Naive thymus-derived CD4-positive, alpha-beta T cell (primary cell): ENCODE measurements around the gene ULK1. TPM values are rescaled to one million over a fixed set of nuclear protein-coding genes. Genes with fewer than 3 reads are reported as not detected.
A peak's percentile ranks its signal among the peaks of the same experiment; 100 is the strongest.

Source experiments
- ATAC-seq: fragments of 150-1000 bp; cut with Tn5 transposase; 2 replicates; pipeline ENCODE4 v1.10.0; 2021; ENCODE audit warnings: mild to moderate bottlenecking, moderate library complexity
- CTCF ChIA-PET: fragments of 350-600 bp; sonication (Branson Sonifier 250); formaldehyde crosslinking; loops from one replicate; lab custom pipeline; 2021; ENCODE audit warnings: antibody characterized with exemption; lab: Charles Lee
- POLR2A ChIA-PET: fragments of 350-600 bp; sonication (Branson Sonifier 250); formaldehyde crosslinking; loops from one replicate; lab custom pipeline; 2021; ENCODE audit warnings: antibody characterized with exemption, inconsistent platforms; lab: Charles Lee
- DNase-seq, 9 donors: peaks; one replicate each; pipeline versions ENCODE4 v3.0.0 to v3.0.0-alpha.2; 2020 to 2022; ENCODE audit warnings: mixed read lengths in 1 of 9
- H3K27ac ChIP-seq: one replicate; pipeline ENCODE4 v1.7.0; 2013; ENCODE audit warnings: mild to moderate bottlenecking, low read depth, low read length, moderate library complexity
- H3K27me3 ChIP-seq, 2 donors: one replicate each; pipeline ENCODE4 v1.7.0; 2013; ENCODE audit warnings: low read length in 2 of 2, mild to moderate bottlenecking in 2 of 2, moderate library complexity in 2 of 2; ENCODE audit not compliant: control insufficient read depth in 2 of 2, insufficient read depth in 2 of 2
- H3K36me3 ChIP-seq, 3 experiments: 1 replicate in 2 of 3; 2 replicates in 1 of 3; pipeline ENCODE4 v1.7.0; 2013; ENCODE audit warnings: low read length in 3 of 3, mild to moderate bottlenecking in 3 of 3, moderate library complexity in 1 of 3; ENCODE audit not compliant: insufficient read depth in 3 of 3, control insufficient read depth in 2 of 3
- H3K4me1 ChIP-seq, 2 donors: one replicate each; pipeline ENCODE4 v1.7.0; 2013; ENCODE audit warnings: low read length in 2 of 2, mild to moderate bottlenecking in 2 of 2, moderate library complexity in 1 of 2; ENCODE audit not compliant: control insufficient read depth in 2 of 2, insufficient read depth in 2 of 2
- H3K4me3 ChIP-seq: 2 replicates; pipeline ENCODE4 v1.7.0; 2013; ENCODE audit warnings: mild to moderate bottlenecking, low read length
- H3K9me3 ChIP-seq, 3 experiments: 1 replicate in 2 of 3; 2 replicates in 1 of 3; pipeline ENCODE4 v1.7.0; 2013; ENCODE audit warnings: low read length in 3 of 3; ENCODE audit not compliant: control insufficient read depth in 2 of 3
- H3K27ac Mint-ChIP-seq, 9 donors: one replicate each; pipeline ENCODE4 v1.8.0; 2020 to 2022; ENCODE audit warnings: mixed read lengths in 9 of 9, mild to moderate bottlenecking in 8 of 9, moderate library complexity in 5 of 9, inconsistent platforms in 2 of 9
- H3K27me3 Mint-ChIP-seq, 5 donors: one replicate each; pipeline ENCODE4 v1.8.0; 2021 to 2022; ENCODE audit warnings: mixed read lengths in 5 of 5, mild to moderate bottlenecking in 1 of 5
- H3K36me3 Mint-ChIP-seq, 5 donors: one replicate each; pipeline ENCODE4 v1.8.0; 2020 to 2022; ENCODE audit warnings: mixed read lengths in 5 of 5, mild to moderate bottlenecking in 3 of 5, inconsistent platforms in 1 of 5
- H3K4me1 Mint-ChIP-seq, 7 donors: one replicate each; pipeline ENCODE4 v1.8.0; 2020 to 2022; ENCODE audit warnings: mixed read lengths in 7 of 7, mild to moderate bottlenecking in 3 of 7, inconsistent platforms in 1 of 7
- H3K4me3 Mint-ChIP-seq, 10 donors: one replicate each; pipeline ENCODE4 v1.8.0; 2020 to 2022; ENCODE audit warnings: mild to moderate bottlenecking in 10 of 10, mixed read lengths in 10 of 10, moderate library complexity in 6 of 10, inconsistent platforms in 2 of 10
- H3K9me3 Mint-ChIP-seq, 11 donors: one replicate each; pipeline ENCODE4 v1.8.0; 2020 to 2022; ENCODE audit warnings: mixed read lengths in 11 of 11, mild to moderate bottlenecking in 4 of 11, inconsistent platforms in 1 of 11, moderate library complexity in 1 of 11
- intact Hi-C, 2 donors: fragments of 100-400 bp; cut with micrococcal nuclease; formaldehyde crosslinking; loops; one replicate each; pipeline ENCODE4 v1.15.1; 2023
- polyA plus RNA-seq, 2 donors: library from polyadenylated mRNA; unstranded; fragments of 300-500 nt; fragmentation: Illumina TruSeq; gene quantifications; one replicate each; pipeline ENCODE4 v1.2.3, GENCODE V29; 2021
- total RNA-seq, 6 experiments: library from RNA in 5 of 6; stranded (reverse) in 5 of 6; gene quantifications; 1 replicate in 5 of 6; 2 replicates in 1 of 6; pipeline ENCODE4 v1.2.3 and lab custom pipeline; 2021 to 2026

The ULK1 gene
- total and polyA plus RNA-seq, 7 experiments from 2014 or later: 0.28 to 109 (median 36.3) TPM

- H3K9me3 Mint-ChIP-seq: no peaks in the 10 kb centered on the region
- Histone ChIP-seq H3K27me3 (no peaks in the 10 kb centered on the region), H3K9me3 (no peaks in the 10 kb centered on the region), H3K27ac (no peak overlapping the region), H3K4me3 (no peak overlapping the region), H3K4me1 (no peaks in the 10 kb centered on the region), H3K36me3 (no peaks in the 10 kb centered on the region)
- POLR2A ChIA-PET: no interaction called here
- H3K36me3 Mint-ChIP-seq: peaks cover 0 to under 1% (median 0%) of the 10 kb centered on the region in 5 donors
- no peak overlapping the region for H3K27ac Mint-ChIP-seq
- DNase-seq (peak in 1 of 9 donors; percentile 24), ATAC-seq (peak; percentile 69)
- CTCF ChIA-PET: no interaction called here
- no peak overlapping the region for H3K4me3 Mint-ChIP-seq
- peaks cover 0 to 1% (median 0%) of the 10 kb centered on the region in 5 donors for H3K27me3 Mint-ChIP-seq
- peaks cover 0 to 3% (median 0%) of the 10 kb centered on the region in 7 donors for H3K4me1 Mint-ChIP-seq
- intact Hi-C loops: loop anchor here in 1 of 2 donors (2.0 kb wide), 1 partner anchor 150 kb away; no protein-coding TSS in a partner anchor
Observed at GRCh38 chr12:131850856-131851559, 43.4 kb upstream of the ULK1 start.

GRCh38 chr12:131851741-131852550 is 42.5 kb upstream of the ULK1 start:
- ATAC-seq (no peak), DNase-seq (no peak)
- Histone ChIP-seq H3K27ac (no peak overlapping the region), H3K4me1 (no peaks in the 10 kb centered on the region), H3K4me3 (no peak overlapping the region), H3K36me3 (no peaks in the 10 kb centered on the region), H3K9me3 (no peaks in the 10 kb centered on the region), H3K27me3 (no peaks in the 10 kb centered on the region)
- Mint-ChIP-seq H3K9me3 (no peaks in the 10 kb centered on the region), H3K4me1 (peaks cover 0 to 7% (median 0%) of the 10 kb centered on the region in 7 donors), H3K27ac (no peak overlapping the region), H3K27me3 (peaks cover 0 to 5% (median 0%) of the 10 kb centered on the region in 5 donors), H3K4me3 (no peak overlapping the region), H3K36me3 (peaks cover 0 to 3% (median 0%) of the 10 kb centered on the region in 5 donors)
- ChIA-PET CTCF (no interaction called here), POLR2A (no interaction called here)
- intact Hi-C loops: loop anchor here in 1 of 2 donors (2.0 kb wide), 1 partner anchor 149 kb away; no protein-coding TSS in a partner anchor

- Mint-ChIP-seq H3K36me3 (peaks cover 0 to 3% (median 0%) of the 10 kb centered on the region in 5 donors), H3K9me3 (no peaks in the 10 kb centered on the region), H3K4me1 (peaks cover 0 to 7% (median 0%) of the 10 kb centered on the region in 7 donors), H3K4me3 (no peak overlapping the region), H3K27me3 (peaks cover 0 to 5% (median 0%) of the 10 kb centered on the region in 5 donors), H3K27ac (no peak overlapping the region)
- Histone ChIP-seq H3K27me3 (no peaks in the 10 kb centered on the region), H3K4me3 (no peak overlapping the region), H3K9me3 (no peaks in the 10 kb centered on the region), H3K4me1 (no peaks in the 10 kb centered on the region), H3K27ac (no peak overlapping the region), H3K36me3 (no peaks in the 10 kb centered on the region)
- DNase-seq (no peak), ATAC-seq (peak; percentile 31)
- intact Hi-C loops: no loop called here
- ChIA-PET POLR2A (no interaction called here), CTCF (no interaction called here)
Observed at GRCh38 chr12:131852551-131853299, 41.7 kb upstream of the ULK1 start.

- Histone ChIP-seq H3K9me3 (no peaks in the 10 kb centered on the region), H3K27ac (no peak overlapping the region), H3K36me3 (no peaks in the 10 kb centered on the region), H3K4me3 (no peak overlapping the region), H3K27me3 (no peaks in the 10 kb centered on the region), H3K4me1 (no peaks in the 10 kb centered on the region)
- ChIA-PET POLR2A (no interaction called here), CTCF (no interaction called here)
- H3K4me1 Mint-ChIP-seq: peaks cover 0 to 7% (median 0%) of the 10 kb centered on the region in 7 donors
- peaks cover 0 to 5% (median 0%) of the 10 kb centered on the region in 5 donors for H3K27me3 Mint-ChIP-seq
- H3K4me3 Mint-ChIP-seq: no peak overlapping the region
- DNase-seq: no peak
- ATAC-seq: no peak
- peaks cover 0 to 3% (median 0%) of the 10 kb centered on the region in 5 donors for H3K36me3 Mint-ChIP-seq
- no peaks in the 10 kb centered on the region for H3K9me3 Mint-ChIP-seq
- no peak overlapping the region for H3K27ac Mint-ChIP-seq
- intact Hi-C loops: no loop called here
Observed at GRCh38 chr12:131853832-131854797, 40.3 kb upstream of the ULK1 start.

- intact Hi-C loops: no loop called here
- DNase-seq: no peak
Observed at GRCh38 chr12:131854861-131855476, 39.5 kb upstream of the ULK1 start.

More at GRCh38 chr12:131854861-131855476, 39.5 kb upstream of the ULK1 start:
- ChIA-PET POLR2A (no interaction called here), CTCF (no interaction called here)
- Mint-ChIP-seq H3K27ac (no peak overlapping the region), H3K36me3 (peaks cover 0 to 3% (median 0%) of the 10 kb centered on the region in 5 donors), H3K27me3 (peaks cover 0 to 5% (median 0%) of the 10 kb centered on the region in 5 donors), H3K9me3 (no peaks in the 10 kb centered on the region), H3K4me3 (no peak overlapping the region), H3K4me1 (peaks cover 0 to 7% (median 0%) of the 10 kb centered on the region in 7 donors)
- H3K27ac ChIP-seq: no peak overlapping the region
- no peak for ATAC-seq
- no peak overlapping the region for H3K4me3 ChIP-seq
- H3K36me3 ChIP-seq: no peaks in the 10 kb centered on the region
- H3K4me1 ChIP-seq: no peaks in the 10 kb centered on the region
- no peaks in the 10 kb centered on the region for H3K27me3 ChIP-seq
- no peaks in the 10 kb centered on the region for H3K9me3 ChIP-seq
